Upper lobe of left lung (tissue), 4 donors: ENCODE results near the gene ZACN.

ENCODE experiments used
- EP300 ChIP-seq, 4 donors: sonication (generic); formaldehyde crosslinking; IDR thresholded peaks; one replicate each; pipeline ENCODE4 v1.5.1; 2017; ENCODE audit warnings: antibody characterized with exemption in 4 of 4, control low read depth in 2 of 4
- POLR2A ChIP-seq, 4 donors: fragments of 450-650 bp; IDR thresholded peaks; one replicate each; pipeline ENCODE4 v1.5.1; 2016 to 2017; ENCODE audit warnings: antibody characterized with exemption in 4 of 4, mild to moderate bottlenecking in 2 of 4
- POLR2AphosphoS5 ChIP-seq, 2 donors: sonication (generic); formaldehyde crosslinking; IDR thresholded peaks; one replicate each; pipeline ENCODE4 v1.5.1; 2017; ENCODE audit warnings: antibody characterized with exemption in 2 of 2
- TF ChIP-seq, protein P1 (sequence below), 6 experiments: fragments of 450-650 bp in 4 of 6; fragments of 200-600 bp in 2 of 6; sonication (generic) in 2 of 6; IDR thresholded peaks; one replicate each; pipeline ENCODE4 v1.5.1; 2016 to 2019; ENCODE audit warnings: antibody characterized with exemption in 6 of 6

DNA sequence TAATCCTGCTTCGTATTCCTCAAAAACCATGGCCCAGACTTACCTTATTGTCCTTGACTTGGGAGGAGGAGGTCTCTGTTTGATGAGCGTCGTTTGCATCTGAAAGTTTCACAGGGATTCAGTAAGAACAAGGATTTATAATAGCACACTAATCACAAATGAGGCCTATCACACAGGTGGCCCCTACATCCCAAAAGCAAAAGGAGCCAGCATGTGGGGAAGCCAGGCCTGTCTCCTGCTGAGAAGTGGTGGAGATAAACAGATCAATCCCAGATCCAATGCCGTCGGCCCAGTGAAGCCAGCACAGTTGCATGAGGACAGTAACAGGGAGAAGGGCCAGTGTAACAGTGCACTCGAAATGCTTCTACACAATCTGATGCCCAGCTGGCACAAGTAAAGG is 38.6 kb upstream of the ZACN start:
- TF ChIP-seq, protein P1, sequence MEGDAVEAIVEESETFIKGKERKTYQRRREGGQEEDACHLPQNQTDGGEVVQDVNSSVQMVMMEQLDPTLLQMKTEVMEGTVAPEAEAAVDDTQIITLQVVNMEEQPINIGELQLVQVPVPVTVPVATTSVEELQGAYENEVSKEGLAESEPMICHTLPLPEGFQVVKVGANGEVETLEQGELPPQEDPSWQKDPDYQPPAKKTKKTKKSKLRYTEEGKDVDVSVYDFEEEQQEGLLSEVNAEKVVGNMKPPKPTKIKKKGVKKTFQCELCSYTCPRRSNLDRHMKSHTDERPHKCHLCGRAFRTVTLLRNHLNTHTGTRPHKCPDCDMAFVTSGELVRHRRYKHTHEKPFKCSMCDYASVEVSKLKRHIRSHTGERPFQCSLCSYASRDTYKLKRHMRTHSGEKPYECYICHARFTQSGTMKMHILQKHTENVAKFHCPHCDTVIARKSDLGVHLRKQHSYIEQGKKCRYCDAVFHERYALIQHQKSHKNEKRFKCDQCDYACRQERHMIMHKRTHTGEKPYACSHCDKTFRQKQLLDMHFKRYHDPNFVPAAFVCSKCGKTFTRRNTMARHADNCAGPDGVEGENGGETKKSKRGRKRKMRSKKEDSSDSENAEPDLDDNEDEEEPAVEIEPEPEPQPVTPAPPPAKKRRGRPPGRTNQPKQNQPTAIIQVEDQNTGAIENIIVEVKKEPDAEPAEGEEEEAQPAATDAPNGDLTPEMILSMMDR (IDR thresholded peaks at IDR 0.05) = no peak
- no peak for TF ChIP-seq POLR2A (IDR thresholded peaks at IDR 0.05)
- TF ChIP-seq EP300 (IDR thresholded peaks at IDR 0.05) = no peak
- TF ChIP-seq POLR2AphosphoS5 (IDR thresholded peaks at IDR 0.05) = no peak
